ENCODE measurements around the gene ERC2.

The ERC2 gene

GRCh38 chr3:55565521-55565920 is 902.7 kb downstream of the ERC2 start:
- Histone ChIP-seq H3K4me3 (ENCODE audit: low read length) (no peak overlapping the region), H3K36me3 (ENCODE audit: insufficient read depth, low read length) (no peaks in the 10 kb centered on the region), H2AFZ (ENCODE audit: low read depth, low read length) (no peak overlapping the region), H3K9me3 (ENCODE audit: low read length) (no peaks in the 10 kb centered on the region), H3K27me3 (ENCODE audit: insufficient read depth, low read length) (no peaks in the 10 kb centered on the region), H3K4me1 (ENCODE audit: insufficient read depth, low read length) (peaks cover 2% of the 10 kb centered on the region)

GRCh38 chr3:55564726-55565125 is 903.5 kb downstream of the ERC2 start:
- peaks cover 2% of the 10 kb centered on the region for H3K4me1 ChIP-seq (ENCODE audit: insufficient read depth, low read length)
- H3K36me3 ChIP-seq (ENCODE audit: insufficient read depth, low read length): no peaks in the 10 kb centered on the region
- H2AFZ ChIP-seq (ENCODE audit: low read depth, low read length): no peak overlapping the region
- no peaks in the 10 kb centered on the region for H3K9me3 ChIP-seq (ENCODE audit: low read length)
- no peaks in the 10 kb centered on the region for H3K27me3 ChIP-seq (ENCODE audit: insufficient read depth, low read length)
- H3K4me3 ChIP-seq (ENCODE audit: low read length): no peak overlapping the region

DNA sequence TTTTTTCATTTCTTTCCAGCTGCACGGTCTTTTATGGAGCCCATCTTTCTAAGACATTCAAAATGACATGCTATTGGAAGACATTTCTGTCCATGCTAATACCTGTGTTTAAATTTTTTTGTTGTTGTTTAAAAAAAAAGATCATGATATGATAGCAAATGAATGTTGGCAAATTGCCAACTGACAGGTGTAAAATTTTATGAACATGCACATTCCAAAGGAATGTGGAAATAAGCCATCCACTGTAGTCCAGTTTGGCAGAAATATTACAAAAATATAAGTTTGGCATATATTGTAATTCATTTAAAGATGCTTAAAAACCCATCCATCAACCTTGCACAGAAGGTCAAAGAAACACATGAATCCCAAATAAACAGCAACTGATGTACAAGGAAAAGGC is 905.6 kb downstream of the ERC2 start:
- Histone ChIP-seq H3K4me1 (ENCODE audit: insufficient read depth, low read length) (peaks cover 2% of the 10 kb centered on the region), H3K4me3 (ENCODE audit: low read length) (no peak overlapping the region), H2AFZ (ENCODE audit: low read depth, low read length) (no peak overlapping the region), H3K9me3 (ENCODE audit: low read length) (no peaks in the 10 kb centered on the region), H3K36me3 (ENCODE audit: insufficient read depth, low read length) (no peaks in the 10 kb centered on the region), H3K27me3 (ENCODE audit: insufficient read depth, low read length) (no peaks in the 10 kb centered on the region)

DNA sequence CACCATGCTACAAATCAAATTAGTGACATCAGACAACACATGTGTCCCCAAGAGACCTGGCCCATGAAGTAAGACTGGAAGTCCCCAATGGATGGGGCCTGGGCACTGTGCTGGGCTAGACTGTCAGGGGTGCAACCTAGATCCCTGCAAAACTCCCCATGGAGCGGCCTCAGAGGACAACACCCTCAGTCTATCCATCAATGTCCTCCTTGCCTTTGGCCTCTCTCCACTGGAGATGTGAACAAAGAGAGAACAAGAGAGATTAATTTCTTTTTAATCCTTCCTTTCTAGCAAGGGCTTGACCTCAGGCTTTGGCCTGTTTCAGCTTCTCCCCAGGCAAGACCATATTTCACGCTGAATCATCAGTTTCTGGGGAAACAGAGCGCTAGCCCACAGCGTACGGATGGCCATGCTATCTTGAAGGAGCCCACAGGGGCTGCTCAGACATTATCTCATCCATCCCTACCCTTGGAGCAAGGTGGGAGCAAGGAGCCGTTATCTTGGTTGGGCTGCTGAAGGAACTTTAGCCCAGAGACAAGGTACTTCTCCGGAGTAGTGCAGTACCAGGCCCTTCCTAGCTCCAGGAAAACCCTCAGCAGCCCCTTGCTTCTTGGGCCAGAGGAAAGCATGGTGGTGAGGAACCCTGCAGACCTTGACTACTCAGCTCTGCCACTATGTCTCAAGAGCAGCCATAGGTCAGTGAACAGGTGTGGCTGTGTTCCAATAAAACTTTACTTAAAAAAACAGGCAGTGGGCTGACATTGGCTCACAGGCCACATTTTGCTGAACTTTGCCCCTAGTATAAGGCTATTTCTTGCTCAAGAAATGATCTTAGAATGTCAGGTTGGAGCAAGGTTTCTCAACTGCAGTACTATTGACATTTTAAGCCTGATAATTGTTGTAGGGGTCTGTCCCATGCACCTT is 908.5 kb downstream of the ERC2 start:
- Histone ChIP-seq H2AFZ (ENCODE audit: low read depth, low read length) (no peak overlapping the region), H3K4me1 (ENCODE audit: insufficient read depth, low read length) (peaks cover 11% of the 10 kb centered on the region), H3K36me3 (ENCODE audit: insufficient read depth, low read length) (no peaks in the 10 kb centered on the region), H3K9me3 (ENCODE audit: low read length) (no peaks in the 10 kb centered on the region), H3K4me3 (ENCODE audit: low read length) (no peak overlapping the region), H3K27me3 (ENCODE audit: insufficient read depth, low read length) (no peaks in the 10 kb centered on the region)

DNA sequence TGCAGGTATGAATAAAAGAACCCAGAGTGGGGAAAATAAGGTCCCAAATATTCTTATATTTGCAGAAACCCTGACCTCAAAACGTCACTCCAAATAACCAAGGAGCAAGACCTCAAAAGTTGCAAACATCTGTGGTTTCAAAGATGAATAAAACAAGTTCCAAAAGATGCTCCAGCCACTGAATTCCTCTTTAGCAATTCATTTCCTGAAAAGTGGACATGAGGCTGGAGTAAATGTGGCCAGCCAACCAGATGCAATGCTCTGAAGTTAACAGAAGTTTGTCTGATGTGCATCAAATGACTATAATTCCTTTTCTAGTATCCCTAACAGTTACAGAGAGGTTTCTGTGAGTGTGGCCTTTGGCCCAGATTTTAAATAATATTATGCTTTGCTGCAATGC is 910.0 kb downstream of the ERC2 start:
- no peak overlapping the region for H3K4me3 ChIP-seq (ENCODE audit: low read length)
- peaks cover 10% of the 10 kb centered on the region for H3K4me1 ChIP-seq (ENCODE audit: insufficient read depth, low read length)
- H3K36me3 ChIP-seq (ENCODE audit: insufficient read depth, low read length): no peaks in the 10 kb centered on the region
- no peaks in the 10 kb centered on the region for H3K9me3 ChIP-seq (ENCODE audit: low read length)
- H3K27me3 ChIP-seq (ENCODE audit: insufficient read depth, low read length): no peaks in the 10 kb centered on the region
- no peak overlapping the region for H2AFZ ChIP-seq (ENCODE audit: low read depth, low read length)

DNA sequence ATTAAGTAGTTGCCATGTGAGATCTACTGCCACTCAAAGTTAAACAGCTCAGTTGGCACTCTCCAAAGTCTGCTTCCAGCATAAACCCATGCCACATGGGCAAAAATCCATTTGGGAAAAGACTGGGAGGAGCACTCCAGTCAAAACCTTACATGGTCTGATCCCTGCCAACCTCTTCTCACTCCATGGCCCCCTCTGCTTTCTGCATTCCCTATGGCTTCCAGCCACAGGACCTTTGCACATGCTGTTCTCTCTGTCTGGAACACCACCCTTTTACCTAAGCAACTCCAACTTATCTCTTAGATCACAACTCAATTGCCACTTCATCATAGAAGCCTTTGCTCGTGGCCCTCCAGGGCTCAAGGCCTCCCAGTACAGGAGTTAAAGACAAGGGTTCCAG is 910.7 kb downstream of the ERC2 start:
- H2AFZ ChIP-seq (ENCODE audit: low read depth, low read length): no peak overlapping the region
- no peaks in the 10 kb centered on the region for H3K27me3 ChIP-seq (ENCODE audit: insufficient read depth, low read length)
- H3K36me3 ChIP-seq (ENCODE audit: insufficient read depth, low read length): no peaks in the 10 kb centered on the region
- peaks cover 10% of the 10 kb centered on the region for H3K4me1 ChIP-seq (ENCODE audit: insufficient read depth, low read length)
- H3K9me3 ChIP-seq (ENCODE audit: low read length): no peaks in the 10 kb centered on the region
- no peak overlapping the region for H3K4me3 ChIP-seq (ENCODE audit: low read length)

DNA sequence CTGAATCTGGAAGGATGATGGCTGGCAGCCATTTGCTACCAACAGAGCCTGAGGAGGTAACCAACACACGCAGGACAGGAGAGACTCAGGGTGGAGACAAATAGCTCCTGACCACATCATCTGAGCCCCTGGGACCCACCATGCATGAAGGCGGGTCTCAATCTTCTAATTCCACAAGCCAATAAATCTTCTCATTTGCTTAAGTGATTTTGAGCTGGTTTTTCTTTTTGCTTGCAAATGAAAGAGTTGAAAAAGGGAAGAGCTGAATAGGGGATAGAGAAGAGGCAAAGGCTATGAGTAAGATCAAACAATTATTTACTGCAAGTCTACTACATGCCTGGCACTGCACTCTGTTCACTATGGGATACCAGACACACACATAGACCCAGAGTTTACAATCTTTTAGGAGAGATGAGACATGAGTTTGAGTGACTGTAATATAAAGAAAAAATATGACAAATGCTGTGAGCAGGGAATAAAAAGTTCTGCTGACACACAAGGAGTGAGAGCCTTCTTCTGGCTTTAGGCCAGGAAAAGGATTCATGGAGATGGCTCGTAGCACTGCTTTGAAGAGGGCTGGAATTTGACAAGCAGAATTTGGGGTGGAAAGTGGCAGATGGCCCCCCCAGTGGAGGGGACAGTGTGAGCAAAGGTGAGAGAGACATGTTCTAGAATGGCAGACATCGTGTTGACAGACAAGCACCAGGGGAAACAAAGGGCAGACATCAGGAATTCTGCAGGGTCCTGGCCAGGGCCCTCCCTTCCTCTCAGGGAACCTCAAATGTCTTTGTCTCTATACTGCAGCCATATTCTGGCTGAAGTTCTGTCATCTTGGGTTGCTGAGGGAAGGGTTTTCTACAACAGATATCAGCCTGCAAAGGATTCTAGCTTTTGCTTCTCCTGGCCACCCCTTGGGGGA is 911.4 kb downstream of the ERC2 start:
- Histone ChIP-seq H3K27me3 (ENCODE audit: insufficient read depth, low read length) (no peaks in the 10 kb centered on the region), H2AFZ (ENCODE audit: low read depth, low read length) (no peak overlapping the region), H3K9me3 (ENCODE audit: low read length) (no peaks in the 10 kb centered on the region), H3K4me1 (ENCODE audit: insufficient read depth, low read length) (peaks cover 10% of the 10 kb centered on the region), H3K4me3 (ENCODE audit: low read length) (no peak overlapping the region), H3K36me3 (ENCODE audit: insufficient read depth, low read length) (no peaks in the 10 kb centered on the region)

- no peaks in the 10 kb centered on the region for H3K27me3 ChIP-seq (ENCODE audit: insufficient read depth, low read length)
- no peak overlapping the region for H3K4me3 ChIP-seq (ENCODE audit: low read length)
- no peaks in the 10 kb centered on the region for H3K36me3 ChIP-seq (ENCODE audit: insufficient read depth, low read length)
- peaks cover 10% of the 10 kb centered on the region for H3K4me1 ChIP-seq (ENCODE audit: insufficient read depth, low read length)
- H3K9me3 ChIP-seq (ENCODE audit: low read length): no peaks in the 10 kb centered on the region
- no peak overlapping the region for H2AFZ ChIP-seq (ENCODE audit: low read depth, low read length)
Observed at GRCh38 chr3:55555873-55556618, 912.2 kb downstream of the ERC2 start.

- no peak overlapping the region for H3K4me3 ChIP-seq (ENCODE audit: low read length)
- H3K4me1 ChIP-seq (ENCODE audit: insufficient read depth, low read length): peaks cover 10% of the 10 kb centered on the region
- no peak overlapping the region for H2AFZ ChIP-seq (ENCODE audit: low read depth, low read length)
- H3K36me3 ChIP-seq (ENCODE audit: insufficient read depth, low read length): no peaks in the 10 kb centered on the region
- H3K27me3 ChIP-seq (ENCODE audit: insufficient read depth, low read length): no peaks in the 10 kb centered on the region
- no peaks in the 10 kb centered on the region for H3K9me3 ChIP-seq (ENCODE audit: low read length)
Observed at GRCh38 chr3:55554634-55555425, 913.4 kb downstream of the ERC2 start.

DNA sequence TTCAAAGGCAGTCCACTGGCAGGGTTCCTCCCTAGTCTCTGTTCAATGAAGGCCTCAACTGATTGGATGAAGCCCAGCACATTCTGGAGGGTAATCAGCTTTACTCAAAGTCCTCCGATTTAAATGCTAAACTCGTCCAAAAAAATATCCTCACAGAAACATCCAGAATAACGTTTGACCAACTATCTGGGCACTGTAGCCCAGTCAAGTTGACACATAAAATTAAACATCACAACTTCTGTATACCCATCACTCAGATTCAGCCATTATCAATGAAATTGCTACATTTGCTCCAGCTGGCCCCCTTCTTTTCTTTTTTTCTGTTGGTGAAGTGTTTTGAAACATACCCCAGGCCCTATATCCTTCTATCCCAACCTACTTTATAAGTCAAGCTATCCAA is 916.6 kb downstream of the ERC2 start:
- no peak overlapping the region for H2AFZ ChIP-seq (ENCODE audit: low read depth, low read length)
- H3K4me3 ChIP-seq (ENCODE audit: low read length): no peak overlapping the region
- no peaks in the 10 kb centered on the region for H3K36me3 ChIP-seq (ENCODE audit: insufficient read depth, low read length)
- H3K27me3 ChIP-seq (ENCODE audit: insufficient read depth, low read length): no peaks in the 10 kb centered on the region
- H3K9me3 ChIP-seq (ENCODE audit: low read length): no peaks in the 10 kb centered on the region
- peaks cover 16% of the 10 kb centered on the region for H3K4me1 ChIP-seq (ENCODE audit: insufficient read depth, low read length)

DNA sequence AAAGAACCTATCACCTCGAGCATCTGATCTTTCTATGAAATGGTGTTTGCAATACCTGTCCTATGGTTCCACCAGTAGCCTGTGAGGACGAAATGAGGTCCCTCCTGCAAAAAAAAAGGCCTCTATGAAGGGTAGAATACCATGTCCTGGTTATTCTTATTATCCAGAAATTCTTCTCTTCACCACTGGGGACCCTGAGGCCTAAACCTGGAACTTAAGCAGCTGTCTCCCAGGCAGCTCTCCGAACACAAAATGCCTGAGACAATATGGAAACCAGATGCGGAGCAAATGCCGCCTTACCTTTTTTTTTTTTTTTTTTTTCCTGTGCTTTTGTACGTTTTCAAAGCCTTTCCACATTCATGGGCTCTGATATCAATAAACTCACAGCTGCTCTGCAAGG is 919.1 kb downstream of the ERC2 start:
- peaks cover 25% of the 10 kb centered on the region for H3K4me1 ChIP-seq (ENCODE audit: insufficient read depth, low read length)
- no peaks in the 10 kb centered on the region for H3K36me3 ChIP-seq (ENCODE audit: insufficient read depth, low read length)
- H3K4me3 ChIP-seq (ENCODE audit: low read length): no peak overlapping the region
- H3K27me3 ChIP-seq (ENCODE audit: insufficient read depth, low read length): no peaks in the 10 kb centered on the region
- H3K9me3 ChIP-seq (ENCODE audit: low read length): no peaks in the 10 kb centered on the region
- no peak overlapping the region for H2AFZ ChIP-seq (ENCODE audit: low read depth, low read length)
